ENCODE results near the gene PIK3AP1. TPM values are rescaled to one million over a fixed set of nuclear protein-coding genes. Genes with fewer than 3 reads are reported as not detected.

The PIK3AP1 gene
- total and polyA plus RNA-seq, 10 donors = 59.8 to 256 (median 183) TPM

- no peaks in the 10 kb centered on the region for H3K9me3 ChIP-seq
- H3K36me3 ChIP-seq = peaks cover 0 to 48% (median 2%) of the 10 kb centered on the region in 6 donors
- no peak for TF ChIP-seq POLR2AphosphoS5 (IDR thresholded peaks at IDR 0.05)
- no peak for TF ChIP-seq CTCF (IDR thresholded peaks at IDR 0.05 in 8 of 11, conservative IDR thresholded peaks at IDR 0.05 in 3 of 11)
- TF ChIP-seq POLR2A (IDR thresholded peaks at IDR 0.05) = no peak
- 87 to 93% (median 91%) methylated on average over 3 of the region's 3 CpGs for WGBS, 5 donors
- no peaks in the 10 kb centered on the region for H3K27me3 ChIP-seq (replicated peaks in 1 of 7)
- H3K4me1 ChIP-seq = peaks cover 27 to 100% (median 80%) of the 10 kb centered on the region in 6 donors
- H3K4me3 ChIP-seq = peak overlapping the region in 3 of 8 donors; percentile 3 to 71 (median 45)
- no peak for DNase-seq
- intact Hi-C loops (cut with DNase I; ENCODE audit: low total_unique reads) = no loop called here
- H3K27ac ChIP-seq = peak overlapping the region in 4 of 8 donors; percentile 68 to 90 (median 89)
Measured at GRCh38 chr10:96697438-96697837, 22.9 kb downstream of the PIK3AP1 start.

- DNase-seq = no peak
- intact Hi-C loops (cut with DNase I; ENCODE audit: low total_unique reads) = no loop called here
- Histone ChIP-seq H3K4me1 (peaks cover 27 to 100% (median 77%) of the 10 kb centered on the region in 6 donors), H3K27ac (peak overlapping the region in 6 of 8 donors; percentile 9 to 90 (median 78)), H3K4me3 (peak overlapping the region in 3 of 8 donors; percentile 3 to 71 (median 45)), H3K27me3 (replicated peaks in 1 of 7) (no peaks in the 10 kb centered on the region), H3K9me3 (no peaks in the 10 kb centered on the region), H3K36me3 (peaks cover 0 to 50% (median 5%) of the 10 kb centered on the region in 6 donors)
- WGBS, 5 donors = 78 to 89% (median 82%) methylated on average over 7 of the region's 7 CpGs
- no peak for TF ChIP-seq POLR2AphosphoS5 (IDR thresholded peaks at IDR 0.05)
- TF ChIP-seq POLR2A (IDR thresholded peaks at IDR 0.05) = no peak
- no peak for TF ChIP-seq CTCF (IDR thresholded peaks at IDR 0.05 in 8 of 11, conservative IDR thresholded peaks at IDR 0.05 in 3 of 11)
Measured at GRCh38 chr10:96696845-96697425, 23.4 kb downstream of the PIK3AP1 start.

GRCh38 chr10:96695975-96696634 is 24.2 kb downstream of the PIK3AP1 start:
- Histone ChIP-seq H3K9me3 (no peaks in the 10 kb centered on the region), H3K4me3 (peak overlapping the region in 1 of 8 donors; percentile 71), H3K36me3 (peaks cover 0 to 51% (median 5%) of the 10 kb centered on the region in 6 donors), H3K4me1 (peaks cover 22 to 100% (median 74%) of the 10 kb centered on the region in 6 donors), H3K27ac (peak overlapping the region; percentile 1 to 90 (median 62)), H3K27me3 (replicated peaks in 1 of 7) (no peaks in the 10 kb centered on the region)
- intact Hi-C loops (cut with DNase I; ENCODE audit: low total_unique reads) = no loop called here
- no peak for DNase-seq
- 43 to 62% (median 53%) methylated on average over 3 of the region's 3 CpGs for WGBS, 5 donors
- TF ChIP-seq CTCF (IDR thresholded peaks at IDR 0.05 in 8 of 11, conservative IDR thresholded peaks at IDR 0.05 in 3 of 11) = no peak
- TF ChIP-seq POLR2AphosphoS5 (IDR thresholded peaks at IDR 0.05) = no peak
- TF ChIP-seq POLR2A (IDR thresholded peaks at IDR 0.05) = no peak

- Histone ChIP-seq H3K36me3 (peaks cover 0 to 54% (median 5%) of the 10 kb centered on the region in 6 donors), H3K9me3 (no peaks in the 10 kb centered on the region), H3K4me3 (peak overlapping the region in 1 of 8 donors; percentile 71), H3K27me3 (replicated peaks in 1 of 7) (no peaks in the 10 kb centered on the region), H3K4me1 (peaks cover 21 to 100% (median 75%) of the 10 kb centered on the region in 6 donors), H3K27ac (peak overlapping the region; percentile 1 to 90 (median 62))
- TF ChIP-seq CTCF (IDR thresholded peaks at IDR 0.05 in 8 of 11, conservative IDR thresholded peaks at IDR 0.05 in 3 of 11) (no peak), POLR2AphosphoS5 (IDR thresholded peaks at IDR 0.05) (no peak), POLR2A (IDR thresholded peaks at IDR 0.05) (no peak)
- DNase-seq = no peak
- intact Hi-C loops (cut with DNase I; ENCODE audit: low total_unique reads) = no loop called here
- WGBS, 5 donors = 6 to 17% (median 8%) methylated on average over 1 of the region's 1 CpG
Measured at GRCh38 chr10:96695366-96695765, 24.9 kb downstream of the PIK3AP1 start.
